CD4-positive, alpha-beta T cell (primary cell): ENCODE results near the gene WWC2. TPM values are rescaled to one million over a fixed set of nuclear protein-coding genes. Genes with fewer than 3 reads are reported as not detected.

ENCODE experiments used
- ATAC-seq: fragments of 200-7000 bp; cut with Tn5 transposase; one replicate; pipeline ENCODE4 v1.10.0; 2022; ENCODE audit warnings: mild to moderate bottlenecking; ENCODE audit not compliant: poor library complexity
- CTCF ChIA-PET: fragments of 350-600 bp; sonication (Branson Sonifier 250); formaldehyde crosslinking; loops from one replicate; lab custom pipeline; 2021; ENCODE audit warnings: antibody characterized with exemption, inconsistent platforms; lab: Charles Lee
- POLR2A ChIA-PET: fragments of 350-600 bp; sonication (Branson Sonifier 250); formaldehyde crosslinking; loops from one replicate; lab custom pipeline; 2021; ENCODE audit warnings: antibody characterized with exemption, inconsistent platforms; lab: Charles Lee
- DNase-seq, 14 experiments: peaks; one replicate each; pipeline ENCODE4 v3.0.0-alpha.2; 2013 to 2020; ENCODE audit warnings: mixed read lengths in 2 of 14
- H3K27ac ChIP-seq, 2 donors: one replicate each; pipeline versions ENCODE4 v1.5.1 to v1.7.0; 2013; ENCODE audit warnings: low read length in 2 of 2, low read depth in 1 of 2, mild to moderate bottlenecking in 1 of 2
- H3K27me3 ChIP-seq, 2 experiments: 1 replicate in 1 of 2; 2 replicates in 1 of 2; pipeline versions ENCODE4 v1.6.1 to v1.7.0; 2013; ENCODE audit warnings: low read length in 2 of 2, control low read depth in 1 of 2, mild to moderate bottlenecking in 1 of 2, moderate library complexity in 1 of 2; ENCODE audit not compliant: insufficient read depth in 2 of 2, control insufficient read depth in 1 of 2
- H3K36me3 ChIP-seq: one replicate; pipeline ENCODE4 v1.6.1; 2013; ENCODE audit warnings: low read length, control low read depth; ENCODE audit not compliant: insufficient read depth
- H3K4me1 ChIP-seq: one replicate; pipeline ENCODE4 v1.6.1; 2013; ENCODE audit warnings: low read length, control low read depth; ENCODE audit not compliant: insufficient read depth
- H3K4me3 ChIP-seq: one replicate; pipeline ENCODE4 v1.5.1; 2013; ENCODE audit warnings: mild to moderate bottlenecking, low read length, moderate library complexity
- H3K9me3 ChIP-seq, 2 experiments: 1 replicate in 1 of 2; 2 replicates in 1 of 2; pipeline versions ENCODE4 v1.6.1 to v1.7.0; 2013; ENCODE audit warnings: low read length in 2 of 2, mild to moderate bottlenecking in 2 of 2, control low read depth in 1 of 2, moderate library complexity in 1 of 2; ENCODE audit not compliant: control insufficient read depth in 1 of 2, insufficient read depth in 1 of 2
- H3K27ac Mint-ChIP-seq: one replicate; pipeline ENCODE4 v1.8.0; 2020; ENCODE audit warnings: mixed read lengths
- H3K27me3 Mint-ChIP-seq: one replicate; pipeline ENCODE4 v1.8.0; 2021; ENCODE audit warnings: mixed read lengths
- H3K36me3 Mint-ChIP-seq: one replicate; pipeline ENCODE4 v1.8.0; 2021; ENCODE audit warnings: low read depth, mixed read lengths
- H3K4me1 Mint-ChIP-seq: one replicate; pipeline ENCODE4 v1.8.0; 2021; ENCODE audit warnings: low read depth, mixed read lengths
- H3K4me3 Mint-ChIP-seq: one replicate; pipeline ENCODE4 v1.8.0; 2020; ENCODE audit warnings: mild to moderate bottlenecking, mixed read lengths
- H3K9me3 Mint-ChIP-seq: one replicate; pipeline ENCODE4 v1.8.0; 2020; ENCODE audit warnings: mixed read lengths
- intact Hi-C, 2 experiments: fragments of 100-400 bp; cut with DNase I in 1 of 2; cut with micrococcal nuclease in 1 of 2; formaldehyde crosslinking; loops; one replicate each; pipeline versions ENCODE4 v1.15.1 to v1.9.0; 2023 to 2025; cut with DNase I, micrococcal nuclease
- total RNA-seq, 174 experiments: library from RNA in 2 of 174; stranded (reverse) in 2 of 174; gene quantifications; one replicate each; pipeline ENCODE4 v1.2.3 and lab custom pipeline; 2021 to 2026
- TF ChIP-seq, protein P1 (sequence below): fragments of 200-600 bp; IDR thresholded peaks from one replicate; pipeline ENCODE4 v1.8.0; 2022; ENCODE audit warnings: antibody characterized with exemption, mild to moderate bottlenecking

The WWC2 gene
- total RNA-seq, 2 experiments from 2014 or later = 4.1 to 4.9 TPM

GRCh38 chr4:183286590-183287308, 187.7 kb downstream of the WWC2 start:
- DNase-seq = no peak
- H3K4me3 ChIP-seq = no peak overlapping the region
- peaks cover 12% of the 10 kb centered on the region for H3K27me3 Mint-ChIP-seq
- intact Hi-C loops = loop anchor here in 1 of 2 experiments (10.0 kb wide), 1 partner anchor 108 kb away; no protein-coding TSS in a partner anchor
- TF ChIP-seq, protein P1, sequence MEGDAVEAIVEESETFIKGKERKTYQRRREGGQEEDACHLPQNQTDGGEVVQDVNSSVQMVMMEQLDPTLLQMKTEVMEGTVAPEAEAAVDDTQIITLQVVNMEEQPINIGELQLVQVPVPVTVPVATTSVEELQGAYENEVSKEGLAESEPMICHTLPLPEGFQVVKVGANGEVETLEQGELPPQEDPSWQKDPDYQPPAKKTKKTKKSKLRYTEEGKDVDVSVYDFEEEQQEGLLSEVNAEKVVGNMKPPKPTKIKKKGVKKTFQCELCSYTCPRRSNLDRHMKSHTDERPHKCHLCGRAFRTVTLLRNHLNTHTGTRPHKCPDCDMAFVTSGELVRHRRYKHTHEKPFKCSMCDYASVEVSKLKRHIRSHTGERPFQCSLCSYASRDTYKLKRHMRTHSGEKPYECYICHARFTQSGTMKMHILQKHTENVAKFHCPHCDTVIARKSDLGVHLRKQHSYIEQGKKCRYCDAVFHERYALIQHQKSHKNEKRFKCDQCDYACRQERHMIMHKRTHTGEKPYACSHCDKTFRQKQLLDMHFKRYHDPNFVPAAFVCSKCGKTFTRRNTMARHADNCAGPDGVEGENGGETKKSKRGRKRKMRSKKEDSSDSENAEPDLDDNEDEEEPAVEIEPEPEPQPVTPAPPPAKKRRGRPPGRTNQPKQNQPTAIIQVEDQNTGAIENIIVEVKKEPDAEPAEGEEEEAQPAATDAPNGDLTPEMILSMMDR = no peak
- no peaks in the 10 kb centered on the region for H3K36me3 ChIP-seq
- no peaks in the 10 kb centered on the region for H3K27me3 ChIP-seq
- ATAC-seq = no peak
- H3K36me3 Mint-ChIP-seq = peaks cover 37% of the 10 kb centered on the region
- H3K27ac Mint-ChIP-seq = no peak overlapping the region
- H3K27ac ChIP-seq = no peak overlapping the region
- H3K9me3 Mint-ChIP-seq = no peaks in the 10 kb centered on the region
- H3K9me3 ChIP-seq = no peaks in the 10 kb centered on the region
- ChIA-PET POLR2A (no interaction called here), CTCF (no interaction called here)
- no peaks in the 10 kb centered on the region for H3K4me1 Mint-ChIP-seq
- no peaks in the 10 kb centered on the region for H3K4me1 ChIP-seq
- no peak overlapping the region for H3K4me3 Mint-ChIP-seq

- H3K4me3 Mint-ChIP-seq = no peak overlapping the region
- ATAC-seq (no peak), DNase-seq (no peak)
- Histone ChIP-seq H3K27me3 (no peaks in the 10 kb centered on the region), H3K4me3 (no peak overlapping the region), H3K27ac (no peak overlapping the region), H3K36me3 (no peaks in the 10 kb centered on the region), H3K4me1 (no peaks in the 10 kb centered on the region), H3K9me3 (no peaks in the 10 kb centered on the region)
- H3K36me3 Mint-ChIP-seq = peaks cover 32% of the 10 kb centered on the region
- TF ChIP-seq, protein P1 = no peak
- H3K27me3 Mint-ChIP-seq = peaks cover 8% of the 10 kb centered on the region
- no peaks in the 10 kb centered on the region for H3K4me1 Mint-ChIP-seq
- H3K27ac Mint-ChIP-seq = no peak overlapping the region
- ChIA-PET CTCF (no interaction called here), POLR2A (no interaction called here)
- no peaks in the 10 kb centered on the region for H3K9me3 Mint-ChIP-seq
- intact Hi-C loops = loop anchor here in 1 of 2 experiments (10.0 kb wide), 1 partner anchor 108 kb away; no protein-coding TSS in a partner anchor
Measured at GRCh38 chr4:183287309-183287659, 188.2 kb downstream of the WWC2 start.

DNA sequence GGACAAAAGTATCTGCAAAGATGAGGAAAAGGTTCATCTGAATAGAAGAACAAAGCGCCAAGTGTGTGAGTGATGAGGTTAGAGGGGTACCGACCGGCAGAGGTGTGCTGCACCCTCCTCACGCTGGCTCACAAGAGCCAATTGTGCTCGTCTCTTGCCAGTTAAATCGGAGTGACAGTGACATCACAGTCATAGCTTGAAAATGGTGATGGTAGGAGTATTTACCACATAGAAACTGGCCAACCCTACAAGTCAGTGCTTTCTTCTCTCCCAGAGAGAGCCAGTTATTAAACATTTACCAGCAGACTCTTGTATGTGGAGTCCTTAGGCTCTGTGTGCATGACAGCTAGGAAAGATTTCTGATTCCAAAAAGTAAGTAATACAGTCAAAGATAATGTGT, 188.6 kb downstream of the WWC2 start:
- Histone ChIP-seq H3K4me3 (no peak overlapping the region), H3K9me3 (no peaks in the 10 kb centered on the region), H3K27me3 (no peaks in the 10 kb centered on the region), H3K36me3 (no peaks in the 10 kb centered on the region), H3K4me1 (no peaks in the 10 kb centered on the region), H3K27ac (no peak overlapping the region)
- POLR2A ChIA-PET = no interaction called here
- ATAC-seq = no peak
- CTCF ChIA-PET = no interaction called here
- DNase-seq = no peak
- TF ChIP-seq, protein P1 = no peak
- no peaks in the 10 kb centered on the region for H3K9me3 Mint-ChIP-seq
- intact Hi-C loops = loop anchor here in 1 of 2 experiments (10.0 kb wide), 1 partner anchor 107 kb away; no protein-coding TSS in a partner anchor
- no peaks in the 10 kb centered on the region for H3K4me1 Mint-ChIP-seq
- peaks cover 6% of the 10 kb centered on the region for H3K27me3 Mint-ChIP-seq
- no peak overlapping the region for H3K27ac Mint-ChIP-seq
- peaks cover 28% of the 10 kb centered on the region for H3K36me3 Mint-ChIP-seq
- H3K4me3 Mint-ChIP-seq = no peak overlapping the region
